H1 (cell line): ENCODE results near the gene CHST11. TPM values are rescaled to one million over a fixed set of nuclear protein-coding genes. Genes with fewer than 3 reads are reported as not detected.

Source experiments
- CTCF ChIA-PET: fragments of 300-600 bp; sonication (Branson Sonifier 250); formaldehyde crosslinking; loops from one replicate; lab custom pipeline; 2021; ENCODE audit not compliant: partially characterized antibody; lab: Charles Lee
- POLR2A ChIA-PET: fragments of 300-600 bp; sonication (Branson Sonifier 250); formaldehyde crosslinking; loops from one replicate; lab custom pipeline; 2021; ENCODE audit warnings: inconsistent platforms; ENCODE audit not compliant: partially characterized antibody; lab: Charles Lee
- DNase-seq, 2 experiments: peaks; one replicate each; pipeline versions ENCODE4 v3.0.0 to v3.0.0-alpha.2; 2010 to 2022; ENCODE audit warnings: low spot score in 2 of 2, low read depth in 1 of 2, mixed read lengths in 1 of 2
- FAIRE-seq: peaks from 2 replicates; lab custom pipeline; 2011; peaks lifted over from hg19 to GRCh38; lab: Jason Lieb, UNC
- H2AFZ ChIP-seq: 2 replicates; pipeline ENCODE4 v1.8.1; 2012; ENCODE audit warnings: low read length, inconsistent platforms
- H2AK5ac ChIP-seq: 2 replicates; pipeline ENCODE4 v1.6.1; 2013; ENCODE audit warnings: low read depth, low read length
- H2BK120ac ChIP-seq: replicated peaks from 2 replicates; pipeline ENCODE3; 2013; ENCODE audit warnings: low read depth, low read length, inconsistent platforms
- H2BK12ac ChIP-seq: 2 replicates; pipeline ENCODE4 v1.6.1; 2013; ENCODE audit warnings: low read depth, low read length
- H2BK15ac ChIP-seq: 2 replicates; pipeline ENCODE4 v1.6.1; 2013; ENCODE audit warnings: low read length
- H2BK20ac ChIP-seq: 2 replicates; pipeline ENCODE4 v1.6.1; 2013; ENCODE audit warnings: low read length
- H2BK5ac ChIP-seq: 2 replicates; pipeline ENCODE4 v1.6.1; 2013; ENCODE audit warnings: low read depth, low read length
- H3K14ac ChIP-seq: 2 replicates; pipeline ENCODE4 v1.6.1; 2013; ENCODE audit warnings: inconsistent platforms; ENCODE audit not compliant: insufficient read length
- H3K18ac ChIP-seq: 2 replicates; pipeline ENCODE4 v1.6.1; 2013; ENCODE audit warnings: low read length; ENCODE audit errors: extremely low read depth
- H3K23ac ChIP-seq: 2 replicates; pipeline ENCODE4 v1.6.1; 2013; ENCODE audit warnings: inconsistent platforms; ENCODE audit not compliant: insufficient read length
- H3K23me2 ChIP-seq: 2 replicates; pipeline ENCODE4 v1.6.1; 2013; ENCODE audit warnings: low read depth, low read length
- H3K27ac ChIP-seq: 2 replicates; pipeline ENCODE4 v1.6.1; 2011; ENCODE audit warnings: low read depth, low read length, inconsistent platforms
- H3K27me3 ChIP-seq, 4 experiments: replicated peaks in 1 of 4; 1 replicate in 1 of 4; 2 replicates in 3 of 4; pipeline versions ENCODE4 v1.6.1 to v1.8.1; 2011 to 2013; ENCODE audit warnings: low read length in 3 of 4, mild to moderate bottlenecking in 3 of 4, inconsistent platforms in 2 of 4, mixed read lengths in 2 of 4, moderate library complexity in 1 of 4; ENCODE audit not compliant: control insufficient read depth in 3 of 4, insufficient read depth in 3 of 4; ENCODE audit errors: extremely low read depth in 1 of 4
- H3K36me3 ChIP-seq, 4 experiments: 2 replicates each; pipeline versions ENCODE4 v1.6.1 to v1.8.1; 2011 to 2013; ENCODE audit warnings: mild to moderate bottlenecking in 4 of 4, low read length in 3 of 4, moderate library complexity in 2 of 4, control low read depth in 1 of 4, inconsistent platforms in 1 of 4; ENCODE audit not compliant: insufficient read depth in 4 of 4, control insufficient read depth in 2 of 4
- H3K4ac ChIP-seq: replicated peaks from 2 replicates; pipeline ENCODE3; 2013; ENCODE audit warnings: low read length, low read depth, mixed read lengths, inconsistent platforms; ENCODE audit not compliant: insufficient read length
- H3K4me1 ChIP-seq, 4 experiments: replicated peaks in 1 of 4; 1 replicate in 1 of 4; 2 replicates in 3 of 4; pipeline versions ENCODE4 v1.6.1 to v1.8.1; 2011 to 2013; ENCODE audit warnings: low read length in 3 of 4, inconsistent platforms in 2 of 4, mixed read lengths in 1 of 4; ENCODE audit not compliant: insufficient read depth in 4 of 4, control insufficient read depth in 3 of 4
- H3K4me2 ChIP-seq, 2 experiments: 2 replicates each; pipeline versions ENCODE4 v1.6.1 to v1.8.1; 2011 to 2013; ENCODE audit warnings: low read depth in 2 of 2, low read length in 2 of 2, control low read depth in 1 of 2, inconsistent platforms in 1 of 2, mild to moderate bottlenecking in 1 of 2; ENCODE audit not compliant: insufficient read depth in 1 of 2
- H3K4me3 ChIP-seq, 4 experiments: fragments of 200-600, 300-600 bp in 1 of 4; sonication (generic), shearing (Covaris generic), sonication (Bioruptor Twin) in 1 of 4; 2 replicates each; pipeline versions ENCODE4 v1.5.1 to v1.8.1; 2011 to 2016; ENCODE audit warnings: low read length in 4 of 4, low read depth in 3 of 4, control low read depth in 2 of 4, inconsistent platforms in 2 of 4, mild to moderate bottlenecking in 2 of 4, mixed read lengths in 1 of 4, moderate library complexity in 1 of 4; ENCODE audit not compliant: insufficient read depth in 2 of 4; ENCODE audit errors: extremely low read depth in 1 of 4
- H3K56ac ChIP-seq: replicated peaks from 2 replicates; pipeline ENCODE3; 2013; ENCODE audit warnings: low read depth, mild to moderate bottlenecking, mixed read lengths, low read length, inconsistent platforms; ENCODE audit not compliant: insufficient read length
- H3K79me1 ChIP-seq: 2 replicates; pipeline ENCODE4 v1.6.1; 2013; ENCODE audit warnings: low read depth, low read length, control low read depth
- H3K79me2 ChIP-seq, 2 experiments: 2 replicates each; pipeline versions ENCODE4 v1.6.1 to v1.8.1; 2012 to 2013; ENCODE audit warnings: low read length in 2 of 2, mild to moderate bottlenecking in 2 of 2, inconsistent platforms in 1 of 2; ENCODE audit not compliant: insufficient read depth in 2 of 2, control insufficient read depth in 1 of 2
- H3K9ac ChIP-seq, 4 experiments: replicated peaks in 1 of 4; 1 replicate in 1 of 4; 2 replicates in 3 of 4; pipeline versions ENCODE4 v1.6.1 to v1.8.1; 2011 to 2013; ENCODE audit warnings: low read depth in 3 of 4, low read length in 3 of 4, control low read depth in 2 of 4, mild to moderate bottlenecking in 2 of 4, moderate library complexity in 2 of 4, inconsistent platforms in 1 of 4; ENCODE audit errors: extremely low read depth in 1 of 4
- H3K9me3 ChIP-seq, 2 experiments: 2 replicates each; pipeline versions ENCODE4 v1.6.1 to v1.8.1; 2012 to 2013; ENCODE audit warnings: mild to moderate bottlenecking in 2 of 2, moderate library complexity in 2 of 2, control low read depth in 1 of 2, inconsistent platforms in 1 of 2, low read depth in 1 of 2, low read length in 1 of 2, mixed read lengths in 1 of 2; ENCODE audit not compliant: insufficient read depth in 2 of 2
- H4K20me1 ChIP-seq, 2 experiments: replicated peaks in 1 of 2; 2 replicates each; pipeline versions ENCODE3 to v1.8.1; 2011 to 2013; ENCODE audit warnings: inconsistent platforms in 2 of 2, low read length in 2 of 2, mild to moderate bottlenecking in 1 of 2; ENCODE audit not compliant: insufficient read depth in 2 of 2, control insufficient read depth in 1 of 2
- H4K5ac ChIP-seq: 2 replicates; pipeline ENCODE4 v1.6.1; 2013; ENCODE audit warnings: low read length, low read depth, mixed read lengths, inconsistent platforms; ENCODE audit not compliant: insufficient read length
- H4K8ac ChIP-seq: 2 replicates; pipeline ENCODE4 v1.8.0; 2013; ENCODE audit warnings: mild to moderate bottlenecking, moderate library complexity, low read length, inconsistent platforms; ENCODE audit not compliant: insufficient read depth; ENCODE audit errors: extremely low read depth
- H4K91ac ChIP-seq: replicated peaks from 2 replicates; pipeline ENCODE3; 2013; ENCODE audit warnings: low read length, mixed read lengths, inconsistent platforms; ENCODE audit not compliant: insufficient read length
- RFX5 ChIP-seq: IDR thresholded peaks from 2 replicates; pipeline ENCODE4 v1.6.1; 2011; ENCODE audit warnings: low read depth, low read length, improper control_type of control experiment, borderline replicate concordance
- WGBS, 2 experiments: shearing (Covaris generic) in 1 of 2; methylation state at CpG; one replicate each; pipeline versions ENCODE4 v1.1.6 to v1.1.7; 2013 to 2015; ENCODE audit warnings: low lambda C conversion rate in 2 of 2, mixed read lengths in 2 of 2, inconsistent platforms in 1 of 2, low coverage in 1 of 2, missing lambda C conversion rate in 1 of 2; ENCODE audit not compliant: insufficient replicate concordance in 2 of 2, insufficient coverage in 1 of 2, insufficient read length in 1 of 2; ENCODE audit errors: extremely low coverage in 1 of 2, missing lambda C conversion rate in 1 of 2; 5-methylcytosine and 5-hydroxymethylcytosine counted together
- polyA plus RNA-seq, 7 experiments: library from polyadenylated mRNA; depleted of rRNA in 3 of 7; stranded (reverse) in 5 of 7; unstranded in 2 of 7; fragments of >200 nt in 5 of 7; fragments of 200-250 nt in 2 of 7; gene quantifications; 1 replicate in 5 of 7; 2 replicates in 1 of 7; 4 replicates in 1 of 7; pipeline versions ENCODE4 v1.2.1 to v1.2.3, GENCODE V29; 2011 to 2013; ENCODE audit warnings: missing spikeins in 2 of 7, mixed read lengths in 2 of 7
- total RNA-seq: library from RNA; stranded (reverse); fragmentation: NEBNext Ultra II Directional; extraction: Animal tissue kit (Norgen Biotek cat#: 25700); gene quantifications from 2 replicates; pipeline ENCODE4 v1.2.1, GENCODE V29; 2021
- TF ChIP-seq, protein P1 (sequence below), 3 experiments: IDR thresholded peaks; 1 replicate in 2 of 3; 2 replicates in 1 of 3; pipeline versions ENCODE4 v1.5.1 to v1.6.1; 2011; ENCODE audit warnings: low read length in 3 of 3, mild to moderate bottlenecking in 3 of 3, inconsistent platforms in 2 of 3, low read depth in 1 of 3, moderate library complexity in 1 of 3; ENCODE audit not compliant: insufficient read depth in 1 of 3; ENCODE audit errors: control extremely low read depth in 1 of 3

The CHST11 gene
- total and polyA plus RNA-seq, 2 of the 8 experiments (the other 6 are each of a cell fraction or from before 2014, with no cell fraction given) = 14.4 to 20.8 TPM

DNA sequence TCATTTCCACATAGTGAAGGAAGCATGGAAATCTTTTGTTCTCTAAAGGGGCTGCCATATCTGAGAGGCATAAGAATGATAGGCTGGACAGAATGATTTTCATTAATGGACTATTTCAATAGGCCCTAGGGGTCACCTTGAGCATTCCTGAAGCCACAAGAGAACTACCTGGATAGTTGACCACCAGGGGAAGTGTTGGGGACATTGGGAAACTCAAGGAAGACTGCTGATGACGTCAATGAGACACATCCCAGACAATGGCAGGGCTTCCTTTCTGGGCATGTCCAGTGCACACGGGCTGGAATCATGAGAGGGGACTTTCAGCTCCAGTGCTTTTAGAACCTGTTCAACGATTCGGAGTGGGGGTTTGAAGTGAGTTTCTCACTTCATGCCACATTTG, 48.8 kb upstream of the CHST11 start:
- no peak overlapping the region for H3K18ac ChIP-seq
- peaks cover 1% of the 10 kb centered on the region; the same call in 1 of the 2 replicates for H3K23me2 ChIP-seq
- no peak for TF ChIP-seq RFX5
- TF ChIP-seq, protein P1, sequence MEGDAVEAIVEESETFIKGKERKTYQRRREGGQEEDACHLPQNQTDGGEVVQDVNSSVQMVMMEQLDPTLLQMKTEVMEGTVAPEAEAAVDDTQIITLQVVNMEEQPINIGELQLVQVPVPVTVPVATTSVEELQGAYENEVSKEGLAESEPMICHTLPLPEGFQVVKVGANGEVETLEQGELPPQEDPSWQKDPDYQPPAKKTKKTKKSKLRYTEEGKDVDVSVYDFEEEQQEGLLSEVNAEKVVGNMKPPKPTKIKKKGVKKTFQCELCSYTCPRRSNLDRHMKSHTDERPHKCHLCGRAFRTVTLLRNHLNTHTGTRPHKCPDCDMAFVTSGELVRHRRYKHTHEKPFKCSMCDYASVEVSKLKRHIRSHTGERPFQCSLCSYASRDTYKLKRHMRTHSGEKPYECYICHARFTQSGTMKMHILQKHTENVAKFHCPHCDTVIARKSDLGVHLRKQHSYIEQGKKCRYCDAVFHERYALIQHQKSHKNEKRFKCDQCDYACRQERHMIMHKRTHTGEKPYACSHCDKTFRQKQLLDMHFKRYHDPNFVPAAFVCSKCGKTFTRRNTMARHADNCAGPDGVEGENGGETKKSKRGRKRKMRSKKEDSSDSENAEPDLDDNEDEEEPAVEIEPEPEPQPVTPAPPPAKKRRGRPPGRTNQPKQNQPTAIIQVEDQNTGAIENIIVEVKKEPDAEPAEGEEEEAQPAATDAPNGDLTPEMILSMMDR (IDR thresholded peaks at IDR 0.05; ENCODE audit: control extremely low read depth in 1 of 3, insufficient read depth in 1 of 3, low read depth in 1 of 3, low read length in 3 of 3) = peak in 1 of 3 experiments; percentile 4; a peak in 1 of 4 replicates
- H2BK12ac ChIP-seq = no peak overlapping the region
- H4K20me1 ChIP-seq = no peaks in the 10 kb centered on the region
- peaks cover 0 to 3% of the 10 kb centered on the region in 2 experiments; a peak in 1 of 4 replicates for H3K9me3 ChIP-seq
- H2BK5ac ChIP-seq = no peak overlapping the region
- no peaks in the 10 kb centered on the region for H3K79me1 ChIP-seq
- H3K4ac ChIP-seq = no peak overlapping the region
- no peak overlapping the region for H2BK120ac ChIP-seq
- H3K36me3 ChIP-seq = no peaks in the 10 kb centered on the region; a peak in 1 of 8 replicates
- no peak overlapping the region for H4K5ac ChIP-seq
- no peak overlapping the region for H3K56ac ChIP-seq
- DNase-seq (no peak), FAIRE-seq (no peak)
- no peaks in the 10 kb centered on the region for H3K79me2 ChIP-seq
- no peak overlapping the region for H4K8ac ChIP-seq
- H4K91ac ChIP-seq = no peak overlapping the region
- H3K14ac ChIP-seq = no peak overlapping the region
- no peaks in the 10 kb centered on the region; a peak in 3 of 7 replicates for H3K27me3 ChIP-seq
- H3K4me3 ChIP-seq = no peak overlapping the region
- peaks cover 0 to 6% (median 1%) of the 10 kb centered on the region in 4 experiments; a peak in 6 of 7 replicates for H3K4me1 ChIP-seq
- no peak overlapping the region for H3K27ac ChIP-seq
- H2AFZ ChIP-seq = no peak overlapping the region
- no peak overlapping the region for H2AK5ac ChIP-seq
- CTCF ChIA-PET = interaction anchor here (0.5 kb wide), 1 partner anchor 530 kb away, joined by 3 read pairs; no protein-coding TSS in a partner anchor
- H3K9ac ChIP-seq = no peak overlapping the region
- no peak overlapping the region for H3K23ac ChIP-seq
- POLR2A ChIA-PET = interaction anchor here (0.7 kb wide), 1 partner anchor 354 kb away, joined by 4 read pairs; no protein-coding TSS in a partner anchor
- WGBS, 2 experiments = 84% methylated on average over 4 of the region's 4 CpGs; no CpG with 5 or more reads in 1 of the 2 experiments
- no peak overlapping the region for H2BK20ac ChIP-seq
- no peak overlapping the region for H3K4me2 ChIP-seq
- H2BK15ac ChIP-seq = no peak overlapping the region
